Mammary epithelial cell (primary cell): Measurements from ENCODE around the gene SLC19A1.

ENCODE experiments used
- EZH2 ChIP-seq: IDR thresholded peaks from 2 replicates; pipeline ENCODE4 v1.6.1; 2012; ENCODE audit warnings: low read length, inconsistent platforms, borderline replicate concordance
- TF ChIP-seq, protein P1 (sequence below), 2 donors: IDR thresholded peaks in 1 of 2; conservative IDR thresholded peaks in 1 of 2; 2 replicates each; pipeline ENCODE4 v1.5.1; 2011 to 2012; ENCODE audit warnings: inconsistent platforms in 2 of 2, low read length in 2 of 2, mild to moderate bottlenecking in 2 of 2, control low read depth in 1 of 2, low read depth in 1 of 2; ENCODE audit not compliant: insufficient read depth in 1 of 2; ENCODE audit errors: extremely low read depth in 1 of 2

GRCh38 chr21:45457832-45458172, 84.4 kb downstream of the SLC19A1 start:
- TF ChIP-seq, protein P1, sequence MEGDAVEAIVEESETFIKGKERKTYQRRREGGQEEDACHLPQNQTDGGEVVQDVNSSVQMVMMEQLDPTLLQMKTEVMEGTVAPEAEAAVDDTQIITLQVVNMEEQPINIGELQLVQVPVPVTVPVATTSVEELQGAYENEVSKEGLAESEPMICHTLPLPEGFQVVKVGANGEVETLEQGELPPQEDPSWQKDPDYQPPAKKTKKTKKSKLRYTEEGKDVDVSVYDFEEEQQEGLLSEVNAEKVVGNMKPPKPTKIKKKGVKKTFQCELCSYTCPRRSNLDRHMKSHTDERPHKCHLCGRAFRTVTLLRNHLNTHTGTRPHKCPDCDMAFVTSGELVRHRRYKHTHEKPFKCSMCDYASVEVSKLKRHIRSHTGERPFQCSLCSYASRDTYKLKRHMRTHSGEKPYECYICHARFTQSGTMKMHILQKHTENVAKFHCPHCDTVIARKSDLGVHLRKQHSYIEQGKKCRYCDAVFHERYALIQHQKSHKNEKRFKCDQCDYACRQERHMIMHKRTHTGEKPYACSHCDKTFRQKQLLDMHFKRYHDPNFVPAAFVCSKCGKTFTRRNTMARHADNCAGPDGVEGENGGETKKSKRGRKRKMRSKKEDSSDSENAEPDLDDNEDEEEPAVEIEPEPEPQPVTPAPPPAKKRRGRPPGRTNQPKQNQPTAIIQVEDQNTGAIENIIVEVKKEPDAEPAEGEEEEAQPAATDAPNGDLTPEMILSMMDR (conservative IDR thresholded peaks at IDR 0.05 in 1 of 2, IDR thresholded peaks at IDR 0.05 in 1 of 2; ENCODE audit: extremely low read depth in 1 of 2, insufficient read depth in 1 of 2, low read depth in 1 of 2, low read length in 2 of 2), result no peak
- TF ChIP-seq EZH2, result no peak
